ENCODE data around the gene INPP5A.

The INPP5A gene

GRCh38 chr10:132681858-132682755 lies 144.5 kb downstream of the INPP5A start:
- DNase-seq: no peak

DNA sequence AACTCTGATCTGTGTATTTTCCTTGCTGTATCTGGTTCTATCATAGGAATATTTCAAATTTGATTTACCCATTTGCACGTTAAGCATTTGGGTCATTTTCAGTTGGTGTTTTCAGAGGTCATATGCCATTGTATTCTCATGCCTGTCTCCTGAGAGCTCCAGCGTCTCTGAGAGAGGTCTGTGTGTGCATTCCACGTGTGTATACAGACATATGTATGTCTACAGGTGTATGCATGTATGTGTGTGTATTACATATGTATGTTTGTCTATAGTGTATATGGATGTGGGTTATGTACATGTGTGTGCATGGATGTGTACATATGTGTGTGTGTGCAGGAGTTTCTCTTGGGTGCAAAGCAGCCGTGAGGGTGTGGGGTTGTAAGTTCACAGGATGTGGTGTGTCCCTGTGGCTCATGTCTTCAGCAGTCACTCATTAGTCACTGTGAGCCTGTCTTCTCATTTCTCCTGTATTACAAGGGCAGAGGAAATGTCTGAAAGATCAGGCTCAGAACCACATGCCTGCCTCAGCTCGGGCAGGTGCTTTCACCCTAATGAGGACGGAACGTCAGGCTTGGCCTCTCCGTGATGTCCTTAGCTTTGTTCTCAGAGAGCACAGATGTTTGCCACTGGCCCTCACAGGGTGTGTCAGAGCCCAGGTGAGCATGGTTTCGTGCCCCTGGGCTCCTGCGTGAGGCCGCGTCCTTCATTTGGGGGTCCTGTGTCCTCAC lies 146.7 kb downstream of the INPP5A start:
- no peak for DNase-seq

GRCh38 chr10:132685101-132685891 lies 147.7 kb downstream of the INPP5A start:
- no peak for DNase-seq

DNA sequence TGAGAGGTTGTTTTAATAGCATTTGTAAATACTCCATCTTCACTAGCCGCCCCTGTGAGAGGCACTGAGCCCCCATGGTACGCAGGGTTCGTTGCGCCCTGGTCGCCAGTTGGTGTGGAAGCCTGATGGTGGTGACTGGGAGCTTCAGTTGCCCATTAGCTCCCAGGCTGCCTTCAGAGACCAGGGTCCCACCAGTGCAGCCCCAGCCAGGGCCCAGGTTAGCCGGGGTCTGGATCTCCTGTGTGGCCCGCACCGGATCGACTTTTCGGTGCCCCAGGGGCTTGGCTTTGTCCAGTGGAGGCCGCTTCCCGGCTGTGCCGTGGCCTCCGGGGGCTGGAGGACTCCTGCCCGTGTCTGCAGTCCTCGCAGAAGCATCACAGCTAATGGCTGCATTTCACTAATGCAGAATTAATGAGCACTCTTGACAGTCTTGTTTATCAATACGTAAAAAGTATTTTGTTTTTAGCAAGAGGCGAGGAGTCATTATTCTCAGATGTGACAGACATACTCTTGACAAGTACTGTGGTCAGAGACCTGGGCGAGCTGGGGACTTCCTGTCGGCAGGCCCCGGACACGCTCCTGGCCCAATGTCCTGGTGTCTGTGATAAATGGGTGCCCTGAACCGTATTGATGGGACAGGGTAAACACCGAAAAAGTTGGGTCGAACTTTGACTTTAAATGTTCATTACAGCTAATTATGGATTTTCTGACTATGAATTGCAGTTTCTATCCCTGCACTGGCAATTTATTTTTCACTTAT lies 148.5 kb downstream of the INPP5A start:
- no peak for DNase-seq

DNA sequence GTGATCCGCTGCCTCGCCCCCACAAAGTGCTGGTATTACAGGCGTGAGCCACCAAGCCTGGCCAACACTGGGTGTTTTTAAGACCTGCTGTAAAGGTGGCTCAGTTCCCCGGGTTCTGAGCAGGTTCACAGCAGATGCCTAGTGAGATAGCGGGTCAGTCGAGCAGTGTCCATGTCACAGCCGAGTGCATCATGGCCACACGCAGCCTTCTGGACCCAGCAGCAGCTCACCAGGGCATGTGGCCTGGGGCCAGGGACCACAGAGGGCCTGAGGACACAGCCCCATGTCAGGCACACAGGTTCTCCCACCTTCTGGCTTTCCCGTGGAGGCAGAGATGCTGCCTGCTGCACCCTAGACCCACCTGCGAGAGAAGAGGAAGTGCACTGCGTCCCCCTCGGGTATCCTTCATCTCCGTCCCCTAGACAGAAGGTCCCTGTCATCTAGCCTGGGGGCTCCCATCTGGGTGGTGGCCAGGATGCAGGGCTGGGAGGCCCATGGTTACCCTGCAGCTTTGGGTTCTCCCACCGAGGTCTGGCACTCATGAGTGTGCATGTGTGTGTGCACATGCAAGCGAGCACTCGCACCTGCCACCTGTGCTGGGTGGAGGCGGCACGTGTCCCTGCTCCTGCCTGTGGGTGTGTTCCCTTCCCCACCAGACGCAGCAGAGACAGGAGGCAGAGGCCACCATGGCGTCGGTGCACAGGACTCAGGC lies 149.8 kb downstream of the INPP5A start:
- DNase-seq: no peak

DNA sequence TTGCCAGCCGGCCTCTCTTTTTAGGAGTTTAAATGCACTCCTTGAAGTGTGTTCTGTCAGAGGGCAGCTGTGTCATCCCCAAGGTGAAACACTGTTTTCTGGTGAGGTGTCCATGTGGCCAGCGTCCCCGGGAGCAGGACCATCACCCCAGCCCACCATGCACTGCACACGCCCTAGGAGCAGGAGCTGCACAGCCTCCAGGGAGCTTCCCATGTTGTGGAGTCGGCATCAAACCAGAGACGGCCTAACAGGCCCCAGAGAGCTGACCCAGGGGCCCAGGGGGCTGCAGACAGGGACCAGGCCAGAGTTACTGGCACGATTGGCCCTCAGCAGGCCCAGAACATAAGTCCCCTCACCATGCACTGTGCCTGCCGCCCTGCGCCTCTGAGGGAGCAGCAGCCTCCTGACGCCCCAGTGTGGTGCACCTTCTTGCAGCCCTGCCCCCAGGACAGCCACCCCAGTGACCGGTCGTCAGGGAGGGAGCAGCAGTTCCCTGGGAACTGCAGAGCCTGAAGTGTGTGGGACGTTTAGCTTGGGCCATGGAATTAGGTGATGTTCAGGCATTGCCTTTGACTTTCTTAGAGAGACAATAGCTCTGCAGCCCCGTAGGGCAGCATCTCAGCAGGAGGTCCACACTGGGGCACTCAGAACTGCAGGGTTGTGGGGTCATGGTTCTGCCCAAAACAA lies 150.4 kb downstream of the INPP5A start:
- DNase-seq: no peak

- no peak for DNase-seq
Measured at GRCh38 chr10:132688580-132689420, 151.2 kb downstream of the INPP5A start.

DNA sequence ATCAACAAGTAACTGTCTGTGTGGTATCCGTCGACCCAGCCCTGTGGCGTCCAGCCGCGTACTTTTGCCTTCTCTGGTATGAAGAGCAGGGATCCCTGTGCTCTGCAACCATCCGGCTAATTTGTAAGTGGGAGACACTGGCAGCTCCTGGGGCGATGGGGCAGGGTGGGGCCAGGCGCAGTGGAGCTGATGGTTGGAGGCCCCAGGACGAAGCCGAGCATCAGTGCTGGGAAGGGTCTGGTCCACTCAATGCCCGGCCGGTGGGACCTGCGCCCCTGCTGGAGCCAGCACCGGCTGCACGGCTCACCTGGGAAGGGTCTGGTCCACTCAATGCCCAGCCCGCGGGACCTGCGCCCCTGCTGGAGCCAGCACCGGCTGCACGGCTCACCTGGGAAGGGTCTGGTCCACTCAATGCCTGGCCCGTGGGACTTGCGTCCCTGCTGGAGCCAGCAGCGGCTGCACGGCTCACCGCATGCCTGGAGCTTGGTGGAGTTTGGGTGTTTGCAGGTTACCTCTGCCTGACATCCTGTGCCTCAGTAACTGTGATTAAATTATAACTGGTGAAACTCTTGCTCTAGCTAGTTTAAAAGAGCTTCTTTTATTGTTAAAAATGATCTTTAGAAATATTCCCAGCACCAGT lies 152.3 kb downstream of the INPP5A start:
- DNase-seq: no peak

DNA sequence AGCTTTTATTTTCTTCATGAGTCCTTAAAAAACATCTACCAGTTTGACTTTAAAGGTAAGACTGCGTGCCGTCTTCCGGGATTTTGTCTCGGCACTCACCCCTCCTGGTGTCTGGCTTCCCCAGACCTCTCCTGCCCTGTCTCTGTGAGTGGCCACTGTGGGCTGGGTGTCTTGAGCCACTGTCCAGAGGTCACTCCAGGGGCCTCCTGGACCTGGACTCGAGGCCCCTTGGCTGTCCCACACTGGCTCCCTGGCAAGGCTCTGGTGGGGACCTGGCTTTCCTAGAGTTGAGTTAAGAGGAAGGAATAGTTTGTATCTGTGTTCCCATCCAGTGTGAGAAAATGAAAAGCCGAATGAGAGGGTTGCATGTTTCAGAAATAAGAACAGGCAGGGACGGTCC lies 152.8 kb downstream of the INPP5A start:
- no peak for DNase-seq

DNA sequence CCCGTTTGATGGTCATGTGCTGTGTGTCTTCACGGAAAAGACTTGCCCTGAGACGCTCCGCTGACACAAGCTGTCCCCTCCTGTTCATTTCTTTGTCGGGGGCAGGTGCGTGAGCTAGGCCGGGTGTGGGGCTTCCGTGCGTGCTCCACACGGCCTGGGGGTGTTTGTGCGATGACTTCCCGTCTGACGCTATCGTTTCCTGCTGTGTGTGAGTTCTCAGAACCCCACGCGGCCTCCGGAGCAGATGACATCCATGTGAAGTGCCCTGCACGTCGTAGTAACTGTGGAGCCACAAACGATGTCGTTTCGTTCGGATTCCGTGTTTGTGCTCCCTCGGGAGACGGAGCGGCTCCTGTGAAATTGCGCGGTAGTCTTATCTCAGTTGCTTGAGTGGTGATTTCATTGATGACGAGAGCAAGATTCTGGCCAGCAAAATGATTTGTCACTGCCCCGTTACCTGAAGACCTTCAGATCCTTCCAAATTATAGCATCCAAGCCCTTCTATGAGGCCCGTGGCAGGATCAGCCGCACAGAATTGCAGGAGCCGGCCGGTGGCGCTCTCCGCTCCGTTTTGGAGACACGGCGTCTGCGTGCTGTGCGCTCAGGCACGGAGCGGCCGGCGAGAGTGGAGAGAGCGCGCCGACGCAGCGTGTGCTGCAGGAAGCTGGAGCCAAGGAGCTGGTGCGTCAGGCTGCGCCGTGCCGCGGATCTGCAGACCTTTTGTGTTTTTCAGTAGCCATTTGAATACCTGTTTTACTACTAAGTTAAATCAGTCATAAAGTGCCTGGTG lies 153.4 kb downstream of the INPP5A start:
- no peak for DNase-seq

- DNase-seq: no peak
Measured at GRCh38 chr10:132691711-132692153, 154.1 kb downstream of the INPP5A start.

GRCh38 chr10:132692311-132692710 lies 154.7 kb downstream of the INPP5A start:
- DNase-seq: no peak

DNA sequence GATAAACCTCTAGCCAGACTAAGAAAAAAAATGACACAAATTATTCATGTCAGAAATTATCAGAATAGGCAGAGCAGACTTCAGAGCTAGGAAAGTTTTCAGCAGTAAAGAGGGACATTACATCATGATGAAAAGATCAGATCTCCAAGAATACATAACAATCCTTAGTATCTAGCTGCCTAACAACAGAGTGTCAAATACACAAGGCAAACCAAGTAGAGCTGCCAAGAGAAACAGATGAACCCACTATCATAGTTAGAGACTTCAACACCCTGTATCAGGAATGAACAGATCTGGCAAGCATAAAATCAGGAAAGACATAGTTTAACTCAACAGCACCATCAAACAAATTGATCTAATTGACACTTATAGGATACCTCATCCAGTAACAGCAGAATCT lies 156.1 kb downstream of the INPP5A start:
- DNase-seq: no peak

DNA sequence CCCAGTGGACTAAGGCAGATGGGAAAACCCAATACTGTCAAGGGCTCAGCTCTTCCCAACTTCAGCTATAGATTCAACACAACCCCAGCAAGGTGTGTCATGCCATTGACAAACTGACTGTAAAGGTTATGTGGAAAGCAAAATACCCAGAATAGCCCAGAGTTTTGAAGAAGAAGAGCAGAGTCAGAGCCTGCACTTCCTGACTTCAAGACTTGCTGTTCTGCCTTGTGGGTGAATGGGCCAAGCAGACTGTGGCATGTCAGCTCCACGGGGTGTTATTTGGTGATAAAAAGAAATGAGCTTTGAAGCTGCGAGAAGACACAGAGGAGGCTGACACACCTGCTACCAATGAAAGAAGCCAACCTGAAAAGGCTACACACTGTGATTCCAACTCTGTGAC lies 158.6 kb downstream of the INPP5A start:
- no peak for DNase-seq

- no peak for DNase-seq
Measured at GRCh38 chr10:132696728-132697577, 159.4 kb downstream of the INPP5A start.

DNA sequence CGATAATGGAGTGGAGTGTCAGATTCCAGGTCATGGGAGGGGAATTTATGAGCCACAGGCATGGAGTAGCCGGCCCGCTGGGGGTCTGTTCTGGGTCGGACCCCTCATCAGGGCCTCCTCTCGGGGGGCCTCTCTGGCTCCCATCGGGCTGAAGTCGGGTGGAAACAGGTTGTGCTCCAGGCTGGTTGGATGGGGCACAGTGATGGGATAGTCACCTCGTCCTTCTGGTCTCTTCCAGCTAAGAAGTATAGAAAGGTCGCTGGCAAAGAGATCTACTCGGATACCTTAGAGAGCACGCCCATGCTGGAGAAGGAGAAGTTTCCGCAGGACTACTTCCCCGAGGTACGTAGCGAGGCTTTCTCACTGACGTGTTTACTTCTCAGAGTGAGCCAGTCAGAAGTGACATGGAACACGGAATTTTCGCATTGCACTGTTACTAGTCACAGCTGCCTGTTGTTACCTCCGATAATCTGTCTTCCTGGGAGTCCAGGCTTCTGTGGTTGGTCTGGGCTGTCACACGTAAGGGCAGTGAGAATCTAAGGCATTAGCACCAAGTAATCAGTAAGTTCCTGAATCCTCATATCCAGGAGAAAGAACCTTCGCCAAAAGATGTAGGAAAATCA lies 160.1 kb downstream of the INPP5A start:
- no peak for DNase-seq

GRCh38 chr10:132698211-132698751 lies 160.7 kb downstream of the INPP5A start:
- no peak for DNase-seq

All from NCI-H526 treated with DMSO at 0.1 percent for 48 hours (cell line).